ENCODE data around the gene CERS1. TPM values are rescaled to one million over a fixed set of nuclear protein-coding genes. Genes with fewer than 3 reads are reported as not detected.

Gene CERS1
- total RNA-seq, 1 donor from 2014 or later, result 0.18 TPM

Other genes starting within 250 kb of the CERS1 start
- gene CRTC1, start 212.5 kb downstream of the CERS1 start, total RNA-seq, result 6.4 and 7.0 TPM in 2 replicates
- not detected in 2 replicates for gene COMP, start 104.9 kb downstream of the CERS1 start, total RNA-seq
- 99.5 and 110 TPM in 2 replicates for gene UPF1, start 64.2 kb downstream of the CERS1 start, total RNA-seq
- gene COPE, start 23.2 kb upstream of the CERS1 start, total RNA-seq, result 231 and 240 TPM in 2 replicates
- gene DDX49, start 23.6 kb upstream of the CERS1 start, total RNA-seq, result 75.2 and 77.5 TPM in 2 replicates
- gene HOMER3, start 45.1 kb upstream of the CERS1 start, total RNA-seq, result 3.6 and 4.4 TPM in 2 replicates
- gene SUGP2, start 137.4 kb upstream of the CERS1 start, total RNA-seq, result 129 and 140 TPM in 2 replicates
- gene ARMC6, start 137.4 kb upstream of the CERS1 start, total RNA-seq, result 44.9 and 53.9 TPM in 2 replicates
- gene SLC25A42, start 167.8 kb upstream of the CERS1 start, total RNA-seq, result 9.1 and 9.2 TPM in 2 replicates
- 41.4 TPM in 2 replicates for gene TMEM161A, start 242.3 kb upstream of the CERS1 start, total RNA-seq